Peyer's patch (tissue), 4 donors: ENCODE results near the gene CTXN2. TPM values are rescaled to one million over a fixed set of nuclear protein-coding genes. Genes with fewer than 3 reads are reported as not detected.

Experiments
- DNase-seq, 3 donors: peaks; one replicate each; pipeline ENCODE4 v3.0.0-alpha.2; 2017 to 2019
- H3K27ac ChIP-seq, 4 donors: fragments of 200-600 bp; sonication (generic); one replicate each; pipeline ENCODE4 v1.5.1; 2016 to 2019
- H3K27me3 ChIP-seq, 2 donors: fragments of 200-600 bp; sonication (generic); one replicate each; pipeline ENCODE4 v1.5.1; 2019
- H3K36me3 ChIP-seq, 3 donors: fragments of 200-600 bp; sonication (generic); one replicate each; pipeline ENCODE4 v1.5.1; 2016 to 2019
- H3K4me1 ChIP-seq, 4 donors: fragments of 200-600 bp; sonication (generic); one replicate each; pipeline ENCODE4 v1.5.1; 2016 to 2019
- H3K4me3 ChIP-seq, 4 donors: fragments of 200-600 bp; sonication (generic); 1 replicate in 3 of 4; 2 replicates in 1 of 4; pipeline ENCODE4 v1.5.1; 2016 to 2019; ENCODE audit warnings: mild to moderate bottlenecking in 1 of 4
- H3K9me3 ChIP-seq, 4 donors: fragments of 200-600 bp; sonication (generic); one replicate each; pipeline ENCODE4 v1.5.1; 2016 to 2019; ENCODE audit warnings: mild to moderate bottlenecking in 1 of 4
- POLR2A ChIP-seq, 2 donors: fragments of 450-650 bp; IDR thresholded peaks; one replicate each; pipeline ENCODE4 v1.5.1; 2017; ENCODE audit warnings: antibody characterized with exemption in 2 of 2, mild to moderate bottlenecking in 2 of 2, moderate library complexity in 2 of 2
- total RNA-seq, 4 donors: library from RNA; depleted of rRNA; stranded (reverse); fragments of >200 nt; gene quantifications; one replicate each; pipeline ENCODE4 v1.1.0, GENCODE V29; 2016
- TF ChIP-seq, protein P1 (sequence below), 6 experiments: fragments of 450-650 bp in 4 of 6; fragments of 200-600 bp in 2 of 6; sonication (generic) in 1 of 6; IDR thresholded peaks; one replicate each; pipeline ENCODE4 v1.5.1; 2017 to 2019; ENCODE audit warnings: antibody characterized with exemption in 6 of 6, mild to moderate bottlenecking in 3 of 6, moderate library complexity in 1 of 6

Gene CTXN2
- total RNA-seq, 4 donors from 2014 or later: not detected

DNA sequence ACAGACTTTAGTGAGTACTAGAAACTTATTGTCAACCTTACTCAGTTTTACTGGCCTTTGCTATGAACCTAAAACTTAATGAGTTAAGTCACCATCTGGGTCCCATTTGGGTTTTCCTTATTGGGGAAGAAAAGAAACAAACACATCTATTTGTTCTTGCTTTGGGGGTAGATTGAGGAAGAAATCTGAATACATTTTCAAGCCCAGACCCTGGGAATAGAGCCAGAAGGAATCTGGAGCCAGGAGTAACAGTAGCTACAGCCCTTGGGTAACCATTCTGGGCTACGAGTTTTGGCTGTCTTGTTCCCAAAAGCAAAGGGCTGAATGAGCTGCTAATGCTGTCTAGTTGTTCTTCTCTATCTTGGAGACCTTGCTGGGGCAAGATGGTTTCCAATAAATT is 31.2 kb downstream of the CTXN2 start:
- H3K36me3 ChIP-seq: no peaks in the 10 kb centered on the region
- H3K27ac ChIP-seq: no peak overlapping the region
- H3K4me1 ChIP-seq: no peaks in the 10 kb centered on the region
- no peak overlapping the region for H3K4me3 ChIP-seq
- TF ChIP-seq POLR2A (IDR thresholded peaks at IDR 0.05): no peak
- TF ChIP-seq, protein P1, sequence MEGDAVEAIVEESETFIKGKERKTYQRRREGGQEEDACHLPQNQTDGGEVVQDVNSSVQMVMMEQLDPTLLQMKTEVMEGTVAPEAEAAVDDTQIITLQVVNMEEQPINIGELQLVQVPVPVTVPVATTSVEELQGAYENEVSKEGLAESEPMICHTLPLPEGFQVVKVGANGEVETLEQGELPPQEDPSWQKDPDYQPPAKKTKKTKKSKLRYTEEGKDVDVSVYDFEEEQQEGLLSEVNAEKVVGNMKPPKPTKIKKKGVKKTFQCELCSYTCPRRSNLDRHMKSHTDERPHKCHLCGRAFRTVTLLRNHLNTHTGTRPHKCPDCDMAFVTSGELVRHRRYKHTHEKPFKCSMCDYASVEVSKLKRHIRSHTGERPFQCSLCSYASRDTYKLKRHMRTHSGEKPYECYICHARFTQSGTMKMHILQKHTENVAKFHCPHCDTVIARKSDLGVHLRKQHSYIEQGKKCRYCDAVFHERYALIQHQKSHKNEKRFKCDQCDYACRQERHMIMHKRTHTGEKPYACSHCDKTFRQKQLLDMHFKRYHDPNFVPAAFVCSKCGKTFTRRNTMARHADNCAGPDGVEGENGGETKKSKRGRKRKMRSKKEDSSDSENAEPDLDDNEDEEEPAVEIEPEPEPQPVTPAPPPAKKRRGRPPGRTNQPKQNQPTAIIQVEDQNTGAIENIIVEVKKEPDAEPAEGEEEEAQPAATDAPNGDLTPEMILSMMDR (IDR thresholded peaks at IDR 0.05): no peak
- H3K9me3 ChIP-seq: no peaks in the 10 kb centered on the region
- no peaks in the 10 kb centered on the region for H3K27me3 ChIP-seq
- no peak for DNase-seq

DNA sequence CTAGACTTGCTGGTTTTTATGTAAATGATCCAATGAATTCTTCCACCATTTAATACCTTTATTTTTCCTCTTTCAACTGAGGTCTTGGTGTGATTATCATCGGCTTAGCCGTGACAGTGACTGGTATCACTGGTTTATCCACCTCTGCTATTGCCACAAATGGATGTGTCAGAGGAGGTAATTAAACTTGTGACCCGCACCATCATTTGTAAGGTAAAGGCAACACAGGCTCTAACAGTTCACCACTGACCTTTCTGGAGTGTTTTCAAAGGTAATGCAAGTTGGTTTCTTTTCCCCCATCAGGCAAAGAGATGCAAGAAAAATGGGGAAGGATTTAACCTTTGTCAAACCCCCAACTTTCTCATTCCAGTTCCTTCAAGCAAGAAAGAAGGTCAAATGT is 34.3 kb downstream of the CTXN2 start:
- Histone ChIP-seq H3K4me1 (no peaks in the 10 kb centered on the region), H3K36me3 (no peaks in the 10 kb centered on the region), H3K27ac (no peak overlapping the region), H3K9me3 (no peaks in the 10 kb centered on the region), H3K27me3 (no peaks in the 10 kb centered on the region), H3K4me3 (no peak overlapping the region)
- TF ChIP-seq, protein P1 (IDR thresholded peaks at IDR 0.05): no peak
- no peak for TF ChIP-seq POLR2A (IDR thresholded peaks at IDR 0.05)
- no peak for DNase-seq

DNA sequence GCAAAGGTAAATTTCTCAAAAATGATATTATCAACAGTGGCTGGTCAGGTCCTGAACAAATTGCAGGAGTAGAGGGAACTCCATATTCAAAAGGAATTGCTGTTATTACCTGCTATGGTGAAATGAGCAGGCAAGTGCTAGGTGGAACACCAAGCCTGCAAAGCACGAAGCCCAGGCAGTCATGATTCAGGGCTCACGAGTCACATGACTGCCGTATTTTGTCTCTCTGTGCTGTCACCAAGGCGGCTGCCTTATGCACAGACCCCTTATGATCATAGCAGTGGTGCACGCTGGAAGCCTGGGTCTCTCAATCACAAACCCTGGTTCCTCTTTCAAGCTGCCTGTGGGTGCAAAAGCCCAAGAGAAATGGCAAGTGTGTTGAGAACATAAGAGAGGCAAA is 39.0 kb downstream of the CTXN2 start:
- H3K4me1 ChIP-seq: no peaks in the 10 kb centered on the region
- H3K27ac ChIP-seq: no peak overlapping the region
- H3K27me3 ChIP-seq: no peaks in the 10 kb centered on the region
- no peak for DNase-seq
- no peaks in the 10 kb centered on the region for H3K36me3 ChIP-seq
- TF ChIP-seq, protein P1 (IDR thresholded peaks at IDR 0.05): no peak
- TF ChIP-seq POLR2A (IDR thresholded peaks at IDR 0.05): no peak
- no peak overlapping the region for H3K4me3 ChIP-seq
- no peaks in the 10 kb centered on the region for H3K9me3 ChIP-seq

DNA sequence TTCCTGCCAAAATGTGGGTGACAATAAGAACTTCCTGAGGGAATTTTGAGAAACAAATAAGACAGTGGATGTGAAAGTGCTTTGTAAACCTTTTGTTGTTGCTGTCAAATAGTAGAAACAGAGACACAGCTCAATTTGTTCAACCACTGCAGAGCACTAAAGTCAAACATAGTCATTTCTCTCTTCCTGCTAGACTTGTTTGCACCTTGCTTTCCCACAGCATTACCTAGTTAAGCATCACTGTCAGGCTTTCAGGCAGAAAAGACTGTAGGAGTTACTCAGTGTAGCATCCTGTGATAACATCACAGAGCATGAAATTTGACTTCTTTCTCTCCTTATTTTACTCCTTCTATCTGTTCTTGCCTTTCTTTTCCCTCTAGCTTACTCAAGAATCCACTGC is 41.8 kb downstream of the CTXN2 start:
- no peaks in the 10 kb centered on the region for H3K9me3 ChIP-seq
- H3K4me3 ChIP-seq: no peak overlapping the region
- H3K27me3 ChIP-seq: no peaks in the 10 kb centered on the region
- TF ChIP-seq POLR2A (IDR thresholded peaks at IDR 0.05): no peak
- TF ChIP-seq, protein P1 (IDR thresholded peaks at IDR 0.05): no peak
- DNase-seq: no peak
- no peaks in the 10 kb centered on the region for H3K36me3 ChIP-seq
- H3K27ac ChIP-seq: no peak overlapping the region
- H3K4me1 ChIP-seq: no peaks in the 10 kb centered on the region

DNA sequence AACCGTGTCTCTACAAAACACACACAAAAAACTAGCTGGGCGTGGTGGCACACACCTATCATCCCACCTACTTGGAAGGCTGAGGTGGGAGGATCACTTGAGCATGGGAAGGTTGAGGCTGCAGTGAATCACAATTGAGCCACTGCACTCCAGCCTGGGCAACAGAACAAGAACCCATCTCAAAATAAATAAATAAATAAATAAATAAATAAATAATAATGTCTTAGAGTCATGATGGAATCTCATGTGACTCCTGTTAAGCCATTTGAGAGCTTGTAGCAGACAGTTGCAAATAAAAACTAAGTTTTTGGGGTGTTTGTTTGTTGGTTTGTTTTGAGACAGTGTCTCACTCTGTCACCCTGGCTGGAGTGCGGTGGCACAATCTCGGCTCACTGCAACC is 47.9 kb downstream of the CTXN2 start:
- Histone ChIP-seq H3K9me3 (no peaks in the 10 kb centered on the region), H3K4me1 (no peaks in the 10 kb centered on the region), H3K4me3 (no peak overlapping the region), H3K27me3 (no peaks in the 10 kb centered on the region), H3K36me3 (no peaks in the 10 kb centered on the region), H3K27ac (no peak overlapping the region)
- DNase-seq: no peak
- TF ChIP-seq, protein P1 (IDR thresholded peaks at IDR 0.05): no peak
- no peak for TF ChIP-seq POLR2A (IDR thresholded peaks at IDR 0.05)

DNA sequence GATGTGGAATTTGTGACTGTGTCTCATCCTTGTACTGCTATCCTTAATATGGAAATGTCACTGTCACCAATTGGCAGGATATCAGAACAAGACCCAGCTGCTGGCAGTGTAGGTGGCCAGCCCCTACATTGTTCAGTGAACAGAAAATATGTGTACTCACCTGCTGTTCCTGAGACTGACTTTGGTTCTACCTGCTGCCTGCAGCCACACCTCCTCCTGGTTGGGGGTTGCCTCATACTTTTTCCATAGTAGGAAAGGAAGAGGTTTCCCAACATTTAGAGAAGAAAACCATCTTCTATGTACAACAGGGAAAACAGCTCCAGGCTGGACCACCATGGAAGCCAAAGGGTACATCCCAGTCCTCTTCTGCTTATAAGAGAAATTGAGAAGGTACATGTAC is 50.5 kb downstream of the CTXN2 start:
- DNase-seq: no peak
- H3K4me3 ChIP-seq: no peak overlapping the region
- TF ChIP-seq, protein P1 (IDR thresholded peaks at IDR 0.05): no peak
- TF ChIP-seq POLR2A (IDR thresholded peaks at IDR 0.05): no peak
- H3K4me1 ChIP-seq: no peaks in the 10 kb centered on the region
- H3K27ac ChIP-seq: no peak overlapping the region
- H3K9me3 ChIP-seq: no peaks in the 10 kb centered on the region
- no peaks in the 10 kb centered on the region for H3K36me3 ChIP-seq
- no peaks in the 10 kb centered on the region for H3K27me3 ChIP-seq
